Measurements from ENCODE around the gene BYSL. TPM values are rescaled to one million over a fixed set of nuclear protein-coding genes. Genes with fewer than 3 reads are reported as not detected.

BYSL gene
- total and polyA plus RNA-seq, 9 of the 15 experiments (the other 6 are each of a cell fraction or from before 2014, with no cell fraction given): 22.2 to 92.3 (median 53.4) TPM

- TF ChIP-seq ATF3 (IDR thresholded peaks at IDR 0.05): no peak
- TF ChIP-seq ATF3 (CRISPR knock-in tag; conservative IDR thresholded peaks at IDR 0.05): no peak
- TF ChIP-seq TFAP4 (CRISPR knock-in tag; IDR thresholded peaks at IDR 0.05; ENCODE audit: borderline replicate concordance): no peak
- TF ChIP-seq MLLT1 (IDR thresholded peaks at IDR 0.05): peak in 1 of 2 experiments; percentile 19; a peak in 1 of 4 replicates
- peak; percentile 62; the same call in 1 of the 2 replicates for TF ChIP-seq OTX1 (CRISPR knock-in tag; IDR thresholded peaks at IDR 0.05)
- TF ChIP-seq SIX5 (IDR thresholded peaks at IDR 0.05; ENCODE audit: borderline replicate concordance in 1 of 2, insufficient read depth in 1 of 2, low read depth in 1 of 2, low read length in 2 of 2): 0 out of 4 replicates have a peak, but pooled peaks of 1 of the 2 experiments have one; percentile 13
- peak; percentile 35; the same call in 1 of the 2 replicates for TF ChIP-seq SUPT5H (IDR thresholded peaks at IDR 0.05)
- peak; percentile 50; the same call in 1 of the 2 replicates for TF ChIP-seq NR3C1 (CRISPR knock-in tag; IDR thresholded peaks at IDR 0.05)
- peak; percentile 31; the same call in 1 of the 2 replicates for TF ChIP-seq ZNF512 (tag; IDR thresholded peaks at IDR 0.05)
- peak; percentile 76; the same call in 1 of the 2 replicates for TF ChIP-seq ELF4 (CRISPR knock-in tag; IDR thresholded peaks at IDR 0.05)
- TF ChIP-seq GATAD2A (IDR thresholded peaks at IDR 0.05): peak; percentile 58; the same call in 1 of the 2 replicates
- no peak for TF ChIP-seq FOXP1 (CRISPR knock-in tag; IDR thresholded peaks at IDR 0.05)
- peak; percentile 40; the same call in 1 of the 2 replicates for TF ChIP-seq EGR1 (conservative IDR thresholded peaks at IDR 0.05)
- peak; percentile 79 for TF ChIP-seq HBP1 (CRISPR knock-in tag; IDR thresholded peaks at IDR 0.05)
- peak; percentile 60; the same call in 1 of the 2 replicates for TF ChIP-seq MIER1 (IDR thresholded peaks at IDR 0.05; ENCODE audit: low read depth)
- TF ChIP-seq NCOA1 (IDR thresholded peaks at IDR 0.05; ENCODE audit: low read depth): peak; percentile 22; the same call in 1 of the 2 replicates
- peak; percentile 79; the same call in 1 of the 2 replicates for TF ChIP-seq LARP7 (IDR thresholded peaks at IDR 0.05)
- peak; percentile 44 for TF ChIP-seq CTCFL (IDR thresholded peaks at IDR 0.05; ENCODE audit: borderline replicate concordance, insufficient read depth, low read depth, low read length, poor library complexity, severe bottlenecking)
Observed at GRCh38 chr6:41894366-41895299, 26.7 kb upstream of the BYSL start (continued).
